ENCODE data around the gene OXCT1. TPM values are rescaled to one million over a fixed set of nuclear protein-coding genes. Genes with fewer than 3 reads are reported as not detected.

The OXCT1 gene
- total RNA-seq, 3 donors from 2014 or later, result 8.9 to 27.0 (median 14.9) TPM

DNA sequence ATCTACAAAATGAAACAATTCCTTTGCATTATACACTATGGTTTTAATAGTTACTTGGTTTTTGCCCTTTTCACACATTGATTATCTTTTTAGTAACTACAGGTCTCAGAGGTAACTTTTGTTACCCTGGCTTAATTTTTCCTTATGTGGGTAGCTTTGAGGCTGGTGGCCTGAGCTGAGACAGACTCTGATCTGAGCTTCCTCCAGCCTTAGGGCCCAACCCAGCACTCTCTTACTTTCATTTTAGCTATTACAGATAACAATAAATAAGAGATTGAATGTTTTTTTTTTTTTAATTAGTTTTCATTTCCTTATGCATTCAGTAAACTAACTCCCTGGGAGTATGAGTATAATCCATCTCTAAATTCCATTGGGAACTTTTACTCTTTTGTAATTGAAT, 15.1 kb upstream of the OXCT1 start:
- intact Hi-C loops (cut with DNase I, micrococcal nuclease), result no loop called here
- no peak for TF ChIP-seq CTCF (IDR thresholded peaks at IDR 0.05)

DNA sequence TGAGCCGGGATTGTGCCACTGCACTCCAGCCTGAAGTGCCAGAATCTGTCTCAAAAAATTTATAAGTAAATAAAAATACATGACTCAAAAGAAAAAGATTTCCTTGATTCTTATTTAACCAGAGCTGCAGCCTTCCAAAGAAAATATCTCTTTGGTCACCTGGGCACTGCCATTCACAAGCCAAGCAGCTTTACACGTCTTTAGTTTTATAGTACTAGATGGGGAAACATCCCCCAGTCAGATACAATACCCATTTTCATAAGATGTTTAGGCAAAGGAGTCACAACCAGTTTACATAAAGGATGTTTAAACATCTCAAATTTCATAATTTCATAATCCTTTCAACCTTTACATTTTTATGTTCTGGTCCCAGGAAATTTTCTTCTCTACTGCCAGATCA, 13.7 kb upstream of the OXCT1 start:
- intact Hi-C loops (cut with DNase I, micrococcal nuclease), result no loop called here
- ATAC-seq, result no peak
- Histone ChIP-seq H3K4me1 (ENCODE audit: low read depth) (no peaks in the 10 kb centered on the region), H3K4me3 (no peak overlapping the region), H3K36me3 (ENCODE audit: low read depth) (no peaks in the 10 kb centered on the region), H3K9me3 (no peaks in the 10 kb centered on the region)
- no peak for TF ChIP-seq CTCF (IDR thresholded peaks at IDR 0.05)
- DNase-seq, result no peak

More for the DNA sequence above, 15.1 kb upstream of the OXCT1 start:
- no peak overlapping the region for H3K4me3 ChIP-seq
- no peaks in the 10 kb centered on the region for H3K36me3 ChIP-seq (ENCODE audit: low read depth)
- ATAC-seq (no peak), DNase-seq (no peak)
- H3K9me3 ChIP-seq, result no peaks in the 10 kb centered on the region
- H3K4me1 ChIP-seq (ENCODE audit: low read depth), result no peaks in the 10 kb centered on the region

DNA sequence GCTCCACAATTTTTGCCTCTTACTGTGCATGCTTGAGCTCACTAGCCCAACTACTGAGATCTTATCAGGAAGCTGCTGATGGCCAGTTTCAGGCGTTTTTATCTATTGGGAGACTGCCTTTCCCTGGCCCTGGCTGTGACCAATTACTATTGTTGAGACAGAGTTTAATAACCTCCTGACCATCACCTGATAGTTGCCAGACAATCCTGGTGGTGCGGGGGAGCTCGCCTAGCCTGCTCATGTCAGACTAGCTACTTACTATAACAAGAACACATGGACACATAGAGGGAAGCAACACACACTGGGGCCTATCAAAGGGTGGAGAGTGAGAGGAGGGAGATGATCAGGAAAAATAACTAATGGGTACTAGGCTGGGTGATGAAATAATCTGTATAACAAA, 13.0 kb upstream of the OXCT1 start:
- no peaks in the 10 kb centered on the region for H3K4me1 ChIP-seq (ENCODE audit: low read depth)
- ATAC-seq, result no peak
- no peak for TF ChIP-seq CTCF (IDR thresholded peaks at IDR 0.05)

GRCh38 chr5:41882765-41883164, 12.5 kb upstream of the OXCT1 start:
- Histone ChIP-seq H3K9me3 (no peaks in the 10 kb centered on the region), H3K4me3 (no peak overlapping the region), H3K36me3 (ENCODE audit: low read depth) (no peaks in the 10 kb centered on the region), H3K4me1 (ENCODE audit: low read depth) (no peaks in the 10 kb centered on the region)
- TF ChIP-seq CTCF (IDR thresholded peaks at IDR 0.05), result no peak
- ATAC-seq, result no peak
- intact Hi-C loops (cut with DNase I, micrococcal nuclease), result no loop called here
- DNase-seq, result no peak

More for the DNA sequence above, 13.0 kb upstream of the OXCT1 start:
- Histone ChIP-seq H3K9me3 (no peaks in the 10 kb centered on the region), H3K36me3 (ENCODE audit: low read depth) (no peaks in the 10 kb centered on the region), H3K4me3 (no peak overlapping the region)
- DNase-seq, result no peak
- intact Hi-C loops (cut with DNase I, micrococcal nuclease), result no loop called here

DNA sequence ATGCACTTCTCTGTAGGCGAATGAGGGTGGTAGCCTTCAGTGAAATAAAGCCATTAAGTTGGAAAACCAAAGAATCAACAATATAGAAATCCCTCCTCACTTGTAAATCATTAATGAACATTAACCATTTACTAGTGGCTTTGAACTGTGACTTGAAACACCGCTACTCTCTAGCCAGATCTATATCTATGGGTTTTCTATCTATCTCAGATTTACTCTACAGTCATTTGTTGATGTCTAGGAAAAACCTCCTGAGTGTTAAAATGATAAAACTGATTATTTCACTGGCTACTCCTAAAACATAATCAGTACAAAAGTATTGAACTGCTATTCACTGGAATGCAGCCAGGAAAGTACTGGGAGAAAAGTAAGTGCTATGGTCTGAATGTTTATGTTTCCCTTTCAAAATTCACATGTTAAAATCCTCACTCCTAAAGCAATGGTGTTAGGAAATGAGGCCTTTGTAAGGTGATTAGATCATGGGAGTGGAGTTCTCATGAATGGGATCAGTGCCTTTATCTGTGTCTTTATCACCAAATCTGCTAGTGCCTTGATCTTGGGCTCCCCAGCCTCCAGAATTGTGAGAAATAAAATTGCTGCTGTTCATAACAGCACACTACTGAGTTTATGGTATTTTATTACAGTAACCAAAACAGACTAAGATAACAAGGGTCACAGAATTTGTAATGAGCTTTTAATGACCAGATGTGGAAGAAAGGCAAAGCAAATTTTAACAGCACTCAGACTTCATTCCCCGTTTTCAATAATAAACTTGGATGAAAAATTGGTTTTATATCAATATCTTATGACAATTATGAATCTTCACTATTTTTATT, 8.6 kb upstream of the OXCT1 start:
- H3K4me3 ChIP-seq, result no peak overlapping the region
- no peak for DNase-seq
- no peak for ATAC-seq
- intact Hi-C loops (cut with DNase I, micrococcal nuclease), result no loop called here
- no peaks in the 10 kb centered on the region for H3K36me3 ChIP-seq (ENCODE audit: low read depth)
- TF ChIP-seq CTCF (IDR thresholded peaks at IDR 0.05), result no peak
- H3K4me1 ChIP-seq (ENCODE audit: low read depth), result no peaks in the 10 kb centered on the region
- H3K9me3 ChIP-seq, result no peaks in the 10 kb centered on the region
